ENCODE measurements around the gene STK32C. TPM values are rescaled to one million over a fixed set of nuclear protein-coding genes. Genes with fewer than 3 reads are reported as not detected.

STK32C gene
- total and polyA plus RNA-seq, 4 donors = 5.1 to 22.0 (median 16.3) TPM

GRCh38 chr10:132229096-132229495 lies 78.7 kb downstream of the STK32C start:
- no peaks in the 10 kb centered on the region for H3K36me3 ChIP-seq (ENCODE audit: control insufficient read depth in 4 of 4, insufficient read depth in 4 of 4, low read length in 4 of 4)
- WGBS, 2 donors = 83 to 84% methylated on average over 6 of the region's 6 CpGs
- no peak for DNase-seq

GRCh38 chr10:132228616-132229015 lies 79.1 kb downstream of the STK32C start:
- DNase-seq (no peak), ATAC-seq (ENCODE audit: insufficient read depth, low FRiP score) (no peak)
- 96 to 97% methylated on average over 14 of the region's 14 CpGs for WGBS, 2 donors
- Histone ChIP-seq H3K4me1 (ENCODE audit: control insufficient read depth in 5 of 5, insufficient read depth in 5 of 5, low read length in 5 of 5) (peaks cover 0 to 10% (median 0%) of the 10 kb centered on the region in 5 donors), H3K36me3 (ENCODE audit: control insufficient read depth in 4 of 4, insufficient read depth in 4 of 4, low read length in 4 of 4) (no peaks in the 10 kb centered on the region), H3K27ac (ENCODE audit: low read depth in 1 of 2, low read length in 1 of 2) (no peak overlapping the region), H3K27me3 (ENCODE audit: control insufficient read depth in 3 of 3, insufficient read depth in 3 of 3, low read length in 2 of 3) (no peaks in the 10 kb centered on the region), H3K4me3 (no peak overlapping the region), H3K9ac (ENCODE audit: insufficient read depth in 1 of 2, low read length in 2 of 2) (no peak overlapping the region), H3K9me3 (ENCODE audit: control insufficient read depth in 4 of 4, insufficient read depth in 3 of 4, low read length in 3 of 4) (no peaks in the 10 kb centered on the region)
- TF ChIP-seq, protein P1, sequence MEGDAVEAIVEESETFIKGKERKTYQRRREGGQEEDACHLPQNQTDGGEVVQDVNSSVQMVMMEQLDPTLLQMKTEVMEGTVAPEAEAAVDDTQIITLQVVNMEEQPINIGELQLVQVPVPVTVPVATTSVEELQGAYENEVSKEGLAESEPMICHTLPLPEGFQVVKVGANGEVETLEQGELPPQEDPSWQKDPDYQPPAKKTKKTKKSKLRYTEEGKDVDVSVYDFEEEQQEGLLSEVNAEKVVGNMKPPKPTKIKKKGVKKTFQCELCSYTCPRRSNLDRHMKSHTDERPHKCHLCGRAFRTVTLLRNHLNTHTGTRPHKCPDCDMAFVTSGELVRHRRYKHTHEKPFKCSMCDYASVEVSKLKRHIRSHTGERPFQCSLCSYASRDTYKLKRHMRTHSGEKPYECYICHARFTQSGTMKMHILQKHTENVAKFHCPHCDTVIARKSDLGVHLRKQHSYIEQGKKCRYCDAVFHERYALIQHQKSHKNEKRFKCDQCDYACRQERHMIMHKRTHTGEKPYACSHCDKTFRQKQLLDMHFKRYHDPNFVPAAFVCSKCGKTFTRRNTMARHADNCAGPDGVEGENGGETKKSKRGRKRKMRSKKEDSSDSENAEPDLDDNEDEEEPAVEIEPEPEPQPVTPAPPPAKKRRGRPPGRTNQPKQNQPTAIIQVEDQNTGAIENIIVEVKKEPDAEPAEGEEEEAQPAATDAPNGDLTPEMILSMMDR (IDR thresholded peaks at IDR 0.05; ENCODE audit: control extremely low read depth, extremely low read depth) = no peak

More at GRCh38 chr10:132229096-132229495, 78.7 kb downstream of the STK32C start:
- Histone ChIP-seq H3K27ac (ENCODE audit: low read depth in 1 of 2, low read length in 1 of 2) (no peak overlapping the region), H3K9me3 (ENCODE audit: control insufficient read depth in 4 of 4, insufficient read depth in 3 of 4, low read length in 3 of 4) (no peaks in the 10 kb centered on the region), H3K9ac (ENCODE audit: insufficient read depth in 1 of 2, low read length in 2 of 2) (no peak overlapping the region), H3K27me3 (ENCODE audit: control insufficient read depth in 3 of 3, insufficient read depth in 3 of 3, low read length in 2 of 3) (no peaks in the 10 kb centered on the region), H3K4me1 (ENCODE audit: control insufficient read depth in 5 of 5, insufficient read depth in 5 of 5, low read length in 5 of 5) (peaks cover 0 to 10% (median 0%) of the 10 kb centered on the region in 5 donors), H3K4me3 (no peak overlapping the region)
- no peak for ATAC-seq (ENCODE audit: insufficient read depth, low FRiP score)
- TF ChIP-seq, protein P1 (IDR thresholded peaks at IDR 0.05; ENCODE audit: control extremely low read depth, extremely low read depth) = no peak

GRCh38 chr10:132227851-132228390 lies 79.8 kb downstream of the STK32C start:
- no peaks in the 10 kb centered on the region for H3K27me3 ChIP-seq (ENCODE audit: control insufficient read depth in 3 of 3, insufficient read depth in 3 of 3, low read length in 2 of 3)
- H3K4me3 ChIP-seq = no peak overlapping the region
- H3K4me1 ChIP-seq (ENCODE audit: control insufficient read depth in 5 of 5, insufficient read depth in 5 of 5, low read length in 5 of 5) = peaks cover 0 to 10% (median 0%) of the 10 kb centered on the region in 5 donors
- H3K27ac ChIP-seq (ENCODE audit: low read depth in 1 of 2, low read length in 1 of 2) = no peak overlapping the region
- no peak for DNase-seq
- WGBS, 2 donors = 93 to 96% methylated on average over 29 of the region's 29 CpGs
- ATAC-seq (ENCODE audit: insufficient read depth, low FRiP score) = no peak
- no peaks in the 10 kb centered on the region for H3K9me3 ChIP-seq (ENCODE audit: control insufficient read depth in 4 of 4, insufficient read depth in 3 of 4, low read length in 3 of 4)
- no peak overlapping the region for H3K9ac ChIP-seq (ENCODE audit: insufficient read depth in 1 of 2, low read length in 2 of 2)
- TF ChIP-seq, protein P1 (IDR thresholded peaks at IDR 0.05; ENCODE audit: control extremely low read depth, extremely low read depth) = no peak
- H3K36me3 ChIP-seq (ENCODE audit: control insufficient read depth in 4 of 4, insufficient read depth in 4 of 4, low read length in 4 of 4) = no peaks in the 10 kb centered on the region
